NCI-H510A (cell line): Measurements from ENCODE around the gene SNTG2.
A peak's percentile ranks its signal among the peaks of the same experiment; 100 is the strongest.

ENCODE experiments used
- DNase-seq: peaks from one replicate; lab custom pipeline; 2025; lab: John Stamatoyannopoulos, UW

The SNTG2 gene

DNA sequence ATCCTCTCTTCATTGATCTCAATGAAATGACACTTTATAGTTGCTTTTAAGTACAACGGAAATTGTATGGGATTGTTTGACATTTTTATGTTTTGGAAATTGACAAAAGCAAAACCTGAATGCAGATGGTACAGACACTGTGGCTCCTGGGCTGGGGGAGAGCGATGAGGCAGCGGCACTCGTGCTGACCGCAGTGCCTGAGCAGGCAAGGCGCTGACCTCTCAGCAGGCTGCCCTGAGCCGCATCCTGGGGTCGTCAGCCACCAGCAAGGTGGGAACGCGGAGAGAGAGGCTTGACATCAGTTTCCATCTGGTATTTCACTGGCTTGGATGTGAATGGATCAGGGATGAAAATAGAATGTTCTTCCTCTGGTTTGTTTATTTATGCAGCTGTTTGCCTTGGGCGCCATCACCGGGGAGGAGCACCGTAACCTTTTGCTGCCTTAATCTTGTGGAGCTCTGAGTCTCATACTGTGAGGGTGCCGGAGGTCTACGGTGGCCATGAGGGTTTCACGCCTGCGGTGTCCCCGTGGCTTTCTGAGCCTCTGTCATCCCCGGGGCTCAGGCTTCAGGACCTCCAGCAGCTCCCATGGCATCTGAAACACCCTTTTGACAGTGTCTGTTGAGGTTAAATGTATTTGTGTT lies 367.8 kb downstream of the SNTG2 start:
- DNase-seq, result no peak

DNA sequence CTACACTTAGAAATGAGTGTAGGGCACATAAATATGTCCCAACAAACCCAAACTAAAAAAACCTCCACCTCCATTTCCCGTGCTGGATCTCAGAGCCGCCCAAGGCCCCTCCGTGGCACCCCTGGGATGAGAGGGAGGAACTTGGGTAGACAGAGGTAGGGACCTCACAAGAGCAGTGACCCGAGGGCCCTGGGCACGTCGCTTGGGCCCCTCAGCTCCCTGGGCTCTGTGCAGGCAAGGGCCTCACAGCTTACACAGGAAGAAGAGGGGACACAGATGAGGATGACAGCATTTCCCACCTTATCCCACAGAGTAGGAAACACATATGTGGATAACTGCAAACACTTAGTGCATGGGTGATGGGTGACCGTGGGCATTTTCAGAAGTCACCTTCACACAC lies 368.7 kb downstream of the SNTG2 start:
- no peak for DNase-seq

DNA sequence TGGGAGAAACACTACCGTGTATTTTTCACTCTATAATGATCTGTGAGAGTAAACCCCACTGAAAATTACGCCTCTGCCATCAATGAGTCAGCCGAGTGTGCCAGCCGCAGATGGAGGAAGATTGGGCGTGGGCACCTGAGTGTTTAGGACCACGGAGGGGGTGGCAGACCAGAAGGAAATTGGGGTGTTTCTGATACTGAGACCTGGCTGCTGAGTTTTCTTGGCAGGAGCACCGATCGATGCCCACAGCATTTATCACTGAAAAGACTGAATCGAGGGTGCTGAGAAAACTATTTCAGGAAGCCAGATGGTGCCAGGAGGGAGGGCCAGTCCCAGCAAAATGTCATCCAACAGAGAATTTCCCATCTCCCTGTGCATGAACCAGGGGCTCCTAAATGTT lies 370.7 kb downstream of the SNTG2 start:
- DNase-seq, result no peak

DNA sequence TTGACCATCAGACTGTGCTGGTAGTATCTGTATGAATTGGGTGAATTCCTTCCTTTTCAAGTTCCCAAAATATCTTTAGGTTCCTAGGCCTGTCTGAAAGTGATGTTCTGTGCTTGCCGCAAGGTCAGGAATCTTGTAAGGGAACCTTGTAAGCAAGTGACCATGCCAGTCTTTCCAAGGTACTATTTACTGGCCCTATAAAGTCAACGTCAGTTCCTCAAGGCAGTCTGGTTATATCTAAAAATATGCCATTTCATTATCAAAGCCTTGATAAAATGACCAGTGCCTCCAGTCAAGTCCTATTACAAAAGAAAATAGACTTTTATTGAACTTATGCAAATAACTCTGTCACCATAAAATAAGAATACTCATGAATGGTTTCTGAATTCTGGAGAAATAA lies 374.2 kb downstream of the SNTG2 start:
- DNase-seq, result no peak

DNA sequence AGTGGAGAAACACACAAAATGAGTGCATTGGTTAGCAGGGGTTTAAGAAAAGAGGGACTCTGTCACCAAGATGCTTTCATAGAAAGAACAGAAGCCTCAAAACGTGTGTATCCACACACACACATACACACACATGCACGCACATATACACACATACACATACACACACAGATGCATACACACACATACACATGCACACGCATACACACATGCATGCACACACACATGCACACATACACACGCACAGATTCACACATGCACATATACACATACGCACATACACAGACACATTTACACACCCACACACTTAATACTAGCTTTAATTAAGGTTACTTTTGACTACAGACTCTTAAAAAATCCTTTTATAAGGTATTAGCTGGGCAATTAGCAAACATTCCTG lies 378.0 kb downstream of the SNTG2 start:
- DNase-seq, result no peak

DNA sequence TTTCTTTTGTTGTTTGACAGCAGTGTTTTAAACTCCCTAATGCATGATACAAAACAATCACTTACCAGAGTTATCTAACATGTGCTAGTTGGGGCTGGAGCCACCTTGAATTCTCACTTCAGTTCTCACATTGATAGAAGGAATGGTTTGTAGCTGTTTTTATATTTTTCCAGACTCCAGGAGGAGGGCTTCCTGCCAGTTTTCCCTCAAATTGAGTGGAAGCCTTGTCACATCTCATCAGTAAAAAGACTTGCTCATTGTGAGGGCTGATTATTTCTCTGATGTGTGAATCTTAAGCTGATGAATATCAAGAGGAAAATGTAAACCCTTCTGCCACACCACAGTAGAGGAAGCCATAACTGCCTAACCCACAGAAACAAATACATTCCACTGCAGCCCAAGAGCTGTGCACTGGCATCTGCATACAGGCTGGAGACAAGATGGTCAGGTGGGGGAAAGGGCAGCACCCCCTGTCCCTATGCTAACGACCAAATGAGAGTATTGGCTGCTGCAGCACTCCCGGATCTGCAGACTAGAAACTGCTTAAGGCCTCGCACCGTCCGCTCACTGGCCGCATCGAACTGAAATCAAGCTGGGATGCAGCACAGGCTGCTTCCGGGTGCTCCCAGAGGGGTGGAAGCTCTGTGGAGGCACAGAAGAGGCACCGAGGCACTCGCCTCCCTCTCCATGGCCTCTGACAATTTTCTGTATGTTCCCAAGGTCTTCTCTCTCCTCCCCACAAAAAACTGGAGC lies 388.9 kb downstream of the SNTG2 start:
- DNase-seq, result no peak

DNA sequence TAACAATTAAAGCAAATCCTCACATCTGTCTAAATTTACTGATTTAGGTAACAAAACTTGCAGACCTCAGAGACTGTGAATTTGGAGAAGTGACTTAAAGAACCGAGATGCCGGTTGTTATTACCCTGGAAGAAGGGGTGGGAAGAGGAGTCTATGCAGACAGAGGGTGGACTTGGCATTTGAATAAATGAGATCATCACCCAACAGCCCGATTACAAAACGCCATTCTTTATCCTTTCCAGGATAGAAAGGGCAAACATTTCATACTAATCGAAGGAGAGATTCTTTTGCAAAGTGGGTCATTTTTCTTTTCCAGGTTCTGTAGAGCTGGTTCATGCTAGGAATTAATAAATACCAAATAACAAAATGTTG lies 389.5 kb downstream of the SNTG2 start:
- no peak for DNase-seq

DNA sequence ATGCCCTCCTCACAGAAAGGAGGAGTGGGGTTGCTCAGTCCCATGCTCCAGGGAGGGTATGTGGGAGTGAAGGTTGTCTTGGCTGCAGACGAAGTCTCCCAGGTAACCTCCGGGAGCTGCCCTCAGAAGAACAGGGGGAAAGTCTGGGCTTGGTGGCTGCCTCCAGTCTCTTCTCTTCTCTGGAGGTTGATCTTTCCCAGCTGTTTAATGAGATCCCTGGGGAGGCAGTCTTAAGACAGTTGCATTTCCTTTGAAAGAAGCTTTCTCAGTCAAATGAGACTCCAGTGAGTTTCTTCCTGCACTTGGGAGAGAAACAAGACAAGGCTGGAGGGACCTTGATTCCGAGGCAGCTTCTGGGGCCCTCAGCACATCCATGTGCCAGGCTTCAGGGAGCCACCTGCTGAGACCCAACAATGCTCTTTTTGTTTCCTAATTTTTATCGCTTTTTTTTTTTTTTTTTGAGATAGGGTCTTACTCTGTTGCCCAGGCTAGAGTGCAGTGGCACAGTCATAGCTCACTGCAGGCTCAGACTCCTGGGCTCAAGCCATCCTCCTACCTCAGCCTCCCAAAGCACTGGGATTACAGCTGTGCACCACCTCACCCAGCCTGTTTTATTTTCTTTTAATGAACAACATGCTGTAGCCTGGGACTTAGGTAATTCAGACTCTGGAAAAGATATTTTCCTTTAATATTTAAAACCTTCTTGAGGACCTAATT lies 390.9 kb downstream of the SNTG2 start:
- no peak for DNase-seq

DNA sequence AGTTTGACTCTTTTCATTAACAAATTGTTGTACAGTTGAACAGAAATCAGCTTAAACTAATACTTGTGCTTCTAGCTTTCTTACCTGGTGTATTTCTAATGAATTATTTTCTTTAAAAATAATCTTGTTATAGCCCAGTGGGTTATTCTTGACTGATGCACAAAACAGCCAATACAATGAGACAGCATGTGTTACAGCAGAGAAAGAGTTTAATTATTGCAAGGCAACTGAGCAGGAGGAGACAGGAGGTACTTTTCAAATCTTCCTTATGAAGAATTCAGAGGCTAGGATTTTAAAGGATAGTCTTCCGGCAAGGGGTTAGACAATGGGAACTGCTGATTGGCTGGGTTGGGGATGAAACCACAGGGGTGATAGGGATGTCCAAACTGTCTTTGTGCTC lies 398.1 kb downstream of the SNTG2 start:
- DNase-seq, result no peak

DNA sequence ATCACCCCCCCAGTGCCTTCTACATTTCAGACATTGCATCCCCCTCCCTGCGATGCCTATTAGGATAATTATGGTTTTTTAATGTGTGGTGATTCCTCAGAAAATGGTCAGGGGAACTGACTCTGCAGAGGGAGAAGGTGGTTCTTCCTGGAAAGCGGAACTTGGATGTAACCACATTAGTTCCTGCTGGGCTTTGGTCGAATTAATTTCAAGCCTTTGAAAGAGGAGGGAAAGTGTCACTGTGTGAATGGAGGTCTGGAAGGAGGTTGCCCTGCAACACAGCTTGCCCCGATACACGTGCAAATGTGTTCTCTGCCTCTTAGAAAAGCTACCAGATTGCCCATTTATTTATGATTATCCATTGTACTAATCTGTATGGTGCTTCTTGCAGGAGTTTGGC lies 399.5 kb downstream of the SNTG2 start:
- no peak for DNase-seq

DNA sequence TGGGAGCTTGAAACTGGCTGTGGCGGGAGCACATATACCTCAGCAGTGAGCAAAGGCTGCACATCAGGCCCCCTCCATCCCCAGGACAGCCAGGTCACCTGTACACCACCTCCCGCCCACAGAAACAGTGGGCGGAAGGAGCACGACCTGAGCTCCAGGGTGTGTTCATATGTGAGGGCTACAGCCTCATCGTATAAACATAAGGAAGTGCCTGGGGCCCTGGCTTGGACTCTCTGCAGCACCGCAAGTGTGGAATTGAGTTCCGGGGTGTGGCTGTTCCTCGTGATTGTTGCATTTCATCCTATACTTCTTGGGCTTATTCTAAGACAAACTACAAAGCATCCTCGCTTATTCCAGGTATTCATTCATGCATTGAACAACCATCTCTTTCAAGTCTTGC lies 402.5 kb downstream of the SNTG2 start:
- DNase-seq, result no peak

DNA sequence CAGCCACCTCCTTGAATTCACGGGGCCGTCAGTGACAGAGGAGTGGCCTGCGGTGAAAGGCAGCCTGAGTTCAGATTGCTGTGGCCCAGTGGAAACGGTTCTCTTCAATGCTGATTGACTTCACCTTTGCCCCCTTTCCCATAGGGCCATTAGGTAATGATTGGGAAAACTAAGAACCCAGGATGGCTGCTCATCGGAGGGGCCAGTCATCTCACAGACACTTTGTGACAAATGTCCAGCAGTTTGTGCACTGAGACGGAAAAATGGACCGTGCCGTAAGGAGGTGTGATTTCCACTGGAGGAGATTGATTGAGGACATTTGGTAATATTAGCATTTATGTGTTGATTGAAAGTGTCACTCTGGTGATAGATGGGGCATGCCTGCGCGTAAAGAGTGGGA lies 402.9 kb downstream of the SNTG2 start:
- no peak for DNase-seq

DNA sequence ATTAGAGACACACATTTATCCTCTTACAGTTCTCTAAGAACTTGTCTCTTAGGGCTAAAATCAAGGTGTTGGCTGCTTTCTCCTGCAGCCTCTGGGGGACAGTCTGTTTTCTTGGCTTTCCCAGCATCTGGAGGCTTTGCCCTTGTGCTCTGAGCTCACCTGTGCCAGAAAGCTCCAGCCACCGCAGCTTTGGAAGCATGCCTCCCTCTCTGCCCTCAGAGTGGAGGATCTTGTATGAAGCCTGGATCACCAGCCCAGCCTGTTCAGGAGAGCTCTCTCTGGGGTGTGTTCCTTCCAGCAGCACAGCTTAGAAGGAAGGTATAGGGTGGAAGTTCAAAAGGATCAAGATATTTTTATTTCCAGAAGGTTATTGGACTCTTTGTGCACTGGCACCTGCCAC lies 409.5 kb downstream of the SNTG2 start:
- DNase-seq, result no peak

DNA sequence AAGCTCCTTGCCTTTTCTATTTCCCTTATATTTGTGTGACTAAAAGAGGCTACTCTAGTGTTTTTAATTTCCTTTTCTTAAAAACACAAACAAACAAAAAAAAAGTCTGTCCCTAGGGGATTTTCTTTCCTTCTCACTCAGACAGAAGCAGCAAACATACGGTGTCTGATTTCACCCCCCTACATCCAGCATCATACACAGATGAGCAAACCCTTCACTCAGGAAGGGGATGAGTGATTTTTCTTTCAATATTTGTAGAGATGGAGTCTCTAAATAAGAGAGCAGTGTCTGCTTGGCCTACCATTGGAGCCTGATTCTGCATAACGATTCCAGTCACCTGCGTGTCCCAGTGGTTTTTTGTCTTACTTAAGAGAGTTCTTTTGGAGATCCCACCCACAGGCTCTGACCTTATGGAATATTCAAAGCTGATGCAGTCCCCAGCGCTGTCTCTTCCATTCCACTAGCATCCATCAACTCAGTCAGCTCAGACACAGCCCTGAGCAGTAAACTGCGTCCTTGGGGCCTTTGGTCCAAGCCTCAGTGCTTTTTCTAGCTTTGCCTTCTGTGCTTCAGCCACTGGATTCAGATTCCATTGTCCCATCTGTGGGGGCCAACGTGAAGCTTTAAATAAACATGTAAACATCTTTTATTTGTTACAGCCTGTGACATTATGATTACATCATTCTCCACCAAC lies 410.1 kb downstream of the SNTG2 start:
- DNase-seq, result no peak

DNA sequence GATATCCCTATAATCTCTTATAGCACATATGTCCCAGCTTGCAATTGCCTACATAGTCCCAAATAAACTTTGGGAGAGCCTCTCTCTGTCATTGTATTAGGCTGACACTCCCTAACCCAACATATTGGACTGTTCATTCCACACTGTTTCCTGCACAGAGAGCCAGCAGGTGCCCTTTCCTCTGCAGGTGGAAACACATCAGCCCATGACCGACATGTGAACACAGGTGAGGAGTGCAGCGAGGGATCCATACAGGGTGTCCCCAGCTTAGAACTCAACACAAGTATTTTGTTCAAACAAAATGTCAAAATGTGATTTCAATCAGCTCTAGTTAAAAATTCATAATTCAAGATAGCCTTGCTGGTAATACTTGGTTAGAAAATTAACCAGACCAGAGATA lies 412.7 kb downstream of the SNTG2 start:
- DNase-seq, result no peak

DNA sequence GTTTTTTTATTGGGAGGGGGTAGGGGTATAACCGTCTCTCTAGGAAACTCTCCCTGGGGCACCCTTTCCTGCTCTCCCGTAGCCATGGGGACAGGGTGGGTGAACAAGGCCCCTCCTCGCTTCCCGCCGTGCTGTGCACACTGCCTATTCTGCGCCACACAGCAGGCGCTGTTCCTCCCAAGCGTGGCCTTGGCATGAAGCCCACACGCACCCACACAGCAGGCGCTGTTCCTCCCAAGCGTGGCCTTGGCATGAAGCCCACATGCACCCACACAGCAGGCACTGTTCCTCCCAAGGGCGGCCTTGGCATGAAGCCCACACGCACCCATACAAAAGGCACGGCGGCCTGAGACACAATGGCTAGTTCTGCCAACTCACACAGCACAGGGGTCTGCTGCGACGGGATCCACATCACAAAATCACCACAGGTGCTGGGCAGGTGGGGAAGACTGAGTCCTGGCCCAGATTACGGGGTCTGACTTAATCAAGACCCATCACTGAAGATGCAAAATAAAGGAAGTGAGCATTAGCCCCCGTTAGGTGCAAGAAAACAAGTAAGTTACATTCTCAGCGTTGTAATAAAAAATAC lies 416.0 kb downstream of the SNTG2 start:
- DNase-seq, result peak; percentile 31

DNA sequence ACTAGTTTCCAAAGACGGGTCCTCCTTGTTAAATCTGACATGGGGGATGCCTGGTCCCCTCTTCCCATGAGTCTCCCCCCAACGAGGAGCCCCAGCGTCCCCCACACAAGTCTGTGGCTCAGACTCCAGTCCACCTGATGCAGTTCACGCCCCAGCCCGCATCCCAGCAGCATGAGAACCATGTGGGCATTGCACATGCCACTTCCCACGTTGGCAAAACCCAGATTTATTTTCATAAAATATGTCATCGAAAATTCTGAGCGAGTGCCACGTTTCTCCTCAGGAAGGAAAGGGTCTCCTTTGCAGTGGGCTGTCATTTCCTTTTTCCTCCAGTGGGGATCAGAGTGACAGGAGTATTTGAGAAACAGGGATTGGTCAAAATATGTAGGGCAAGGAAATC lies 417.0 kb downstream of the SNTG2 start:
- no peak for DNase-seq

DNA sequence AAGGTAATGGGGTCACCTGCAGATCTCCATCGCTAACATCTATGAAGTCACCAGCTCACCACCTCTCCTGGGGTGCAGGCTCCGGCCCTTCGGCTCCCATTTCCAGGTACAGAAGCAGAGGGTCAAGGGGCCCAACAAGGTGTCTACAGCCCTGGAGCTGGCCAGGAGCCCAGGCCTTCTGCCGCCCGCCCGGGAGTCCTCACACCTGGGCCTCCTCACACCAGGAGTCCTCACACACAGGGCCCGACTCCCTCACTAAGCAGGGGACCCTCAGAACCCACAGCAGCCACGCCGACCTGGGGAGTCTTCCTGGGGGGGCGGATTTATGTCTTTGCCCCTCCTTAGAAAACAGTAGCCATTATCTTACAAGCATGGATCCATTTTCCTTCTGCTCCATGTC lies 419.3 kb downstream of the SNTG2 start:
- DNase-seq, result no peak

DNA sequence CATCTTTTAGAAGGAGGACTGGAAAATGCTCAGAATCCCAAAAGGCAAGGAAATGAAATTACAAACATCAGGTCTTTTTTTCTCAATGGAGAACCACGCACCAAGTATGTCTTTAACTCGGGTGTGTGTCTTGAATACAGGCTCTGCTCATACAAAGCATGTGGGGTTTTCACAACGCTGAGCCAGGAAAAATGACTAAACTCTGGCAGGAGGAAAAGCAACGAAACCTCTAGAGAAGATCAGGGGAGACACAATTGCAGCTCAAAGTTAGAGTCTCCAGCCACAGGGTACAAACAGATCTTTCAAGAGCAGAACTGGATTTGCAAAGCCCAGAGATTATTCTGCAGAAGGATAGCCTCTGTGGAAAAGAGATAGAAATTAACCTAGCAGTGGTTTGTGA lies 419.8 kb downstream of the SNTG2 start:
- no peak for DNase-seq

DNA sequence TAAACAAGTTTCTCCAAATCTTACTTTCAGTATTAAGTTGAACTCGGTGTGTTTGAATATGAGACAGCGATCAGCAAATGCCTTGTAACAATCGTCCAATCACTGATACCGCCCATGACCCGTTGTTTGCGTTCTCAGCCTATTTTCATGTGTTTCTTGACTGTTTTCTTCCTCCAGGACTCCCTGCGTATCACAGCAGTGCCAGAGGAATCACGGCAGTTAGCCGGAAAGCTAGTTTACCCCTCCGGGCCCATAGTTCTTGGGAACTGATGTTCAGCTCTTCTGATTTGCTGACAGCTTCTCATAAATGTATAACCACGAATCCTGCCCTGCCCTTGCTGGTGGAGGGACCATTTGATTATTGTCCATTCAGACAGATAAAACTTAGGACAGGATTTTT lies 420.4 kb downstream of the SNTG2 start:
- no peak for DNase-seq

DNA sequence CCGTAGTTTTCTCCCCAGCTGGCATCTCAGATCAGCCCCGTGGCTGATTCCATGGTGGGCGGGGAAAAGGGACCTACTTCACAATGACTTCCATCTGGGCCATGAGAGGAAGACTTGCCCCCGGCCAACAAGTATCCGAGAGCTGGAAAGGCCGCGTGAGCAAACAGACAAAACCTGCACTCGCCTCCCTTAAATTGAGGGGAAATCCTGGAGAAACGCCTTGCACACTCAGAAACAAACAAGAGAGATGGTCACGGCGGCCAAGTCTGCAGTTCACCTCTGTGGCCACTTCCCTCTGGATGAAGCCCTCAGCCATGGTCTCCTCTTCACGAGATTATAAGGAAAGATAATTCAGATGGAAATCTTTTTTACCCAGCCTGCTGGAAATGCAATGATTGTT lies 423.2 kb downstream of the SNTG2 start:
- no peak for DNase-seq

DNA sequence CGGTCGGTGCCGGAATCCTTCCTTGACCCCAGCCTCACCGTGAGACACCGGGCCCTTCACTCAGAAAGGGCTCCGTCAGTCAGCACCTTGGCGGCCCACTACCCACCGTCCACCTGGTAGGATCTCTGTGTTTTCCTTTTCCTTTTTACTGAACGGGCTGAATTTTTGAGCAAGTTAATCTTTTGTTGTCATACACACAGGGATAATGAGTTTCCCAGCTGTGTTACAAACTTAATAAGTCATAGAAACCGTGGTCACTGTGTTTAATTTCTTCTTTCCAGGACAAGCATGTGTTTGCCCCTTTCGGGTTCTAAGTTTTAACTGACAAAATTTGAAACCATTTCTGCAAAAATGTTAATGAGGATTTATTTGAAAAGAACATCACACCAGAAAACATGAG lies 423.6 kb downstream of the SNTG2 start:
- DNase-seq, result no peak

DNA sequence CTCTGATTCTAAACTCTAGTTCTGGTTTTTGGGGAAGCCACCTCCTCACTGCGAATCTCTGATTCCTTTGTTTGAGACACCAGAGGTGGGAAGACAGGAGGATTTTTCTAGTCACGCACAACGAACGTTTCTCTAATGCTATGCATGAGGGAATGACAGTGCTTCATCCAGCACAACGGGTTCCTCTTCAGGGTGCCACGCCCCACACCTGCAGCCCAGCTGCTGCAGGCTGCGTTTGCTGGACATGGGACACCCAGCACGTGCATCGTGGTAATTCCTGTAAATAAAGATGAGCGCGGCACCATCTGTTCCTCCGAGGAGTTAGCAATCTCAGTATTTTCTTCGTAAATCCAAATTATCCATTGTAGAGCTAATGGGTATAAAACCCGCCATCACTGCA lies 425.1 kb downstream of the SNTG2 start:
- DNase-seq, result peak; percentile 36
